Liver (tissue), 2 donors: ENCODE results near the gene KCTD8.

Experiments used
- CTCF ChIP-seq: fragments of 150-350 bp; IDR thresholded peaks from 2 replicates; pipeline ENCODE4 v1.5.1; 2017; ENCODE audit warnings: improper control_type of control experiment, low read depth, low read length; ENCODE audit not compliant: missing input control
- MAX ChIP-seq: IDR thresholded peaks from 2 replicates; pipeline ENCODE4 v1.6.1; 2016; ENCODE audit warnings: antibody characterized with exemption
- YY1 ChIP-seq: IDR thresholded peaks from 2 replicates; pipeline ENCODE4 v1.6.1; 2016; ENCODE audit warnings: antibody characterized with exemption, mild to moderate bottlenecking
- donor health status: healthy.

GRCh38 chr4:44446801-44447562 lies 1.6 kb downstream of the KCTD8 start:
- TF ChIP-seq MAX (no peak), CTCF (no peak), YY1 (no peak)
